PC-3 (cell line): Measurements from ENCODE around the gene HNMT. TPM values are rescaled to one million over a fixed set of nuclear protein-coding genes. Genes with fewer than 3 reads are reported as not detected.

Source experiments
- ATAC-seq: fragments of 200-7000 bp; cut with Tn5 transposase; 2 replicates; pipeline ENCODE4 v1.9.1; 2020; ENCODE audit warnings: mild to moderate bottlenecking, moderate library complexity
- BruUV-seq: library from RNA; stranded (reverse); fragments of 400-500 nt; replicated peaks from 2 replicates; lab custom pipeline; 2021; lab: Mats Ljungman, UMichigan
- CTCF ChIA-PET: fragments of 300-600 bp; sonication (Branson Sonifier 250); formaldehyde crosslinking; loops from one replicate; lab custom pipeline; 2022; ENCODE audit warnings: antibody characterized with exemption; lab: Charles Lee
- POLR2A ChIA-PET: fragments of 300-600 bp; sonication (Branson Sonifier 250); formaldehyde crosslinking; loops from one replicate; lab custom pipeline; 2022; ENCODE audit warnings: antibody characterized with exemption; ENCODE audit not compliant: unreplicated experiment; lab: Charles Lee
- DNase-seq: peaks from one replicate; pipeline ENCODE4 v3.0.0-alpha.2; 2015
- H2AFZ ChIP-seq: fragments of 300-600 bp; sonication (generic); 2 replicates; pipeline ENCODE4 v1.6.0; 2016; ENCODE audit warnings: antibody characterized with exemption, low read length
- H3F3A ChIP-seq: fragments of 300-600 bp; sonication (generic); one replicate; pipeline ENCODE4 v1.6.0; 2017; ENCODE audit warnings: antibody characterized with exemption, low read length, control low read depth, mild to moderate bottlenecking; ENCODE audit not compliant: unreplicated experiment
- H3K27ac ChIP-seq: fragments of 300-600 bp; sonication (generic); 2 replicates; pipeline ENCODE4 v1.5.1; 2016; ENCODE audit warnings: mild to moderate bottlenecking, low read length
- H3K27me3 ChIP-seq: fragments of 300-600 bp; sonication (generic); 2 replicates; pipeline ENCODE4 v1.6.1; 2016; ENCODE audit warnings: low read length, mixed read lengths
- H3K36me3 ChIP-seq: fragments of 300-600 bp; sonication (generic); 2 replicates; pipeline ENCODE4 v1.6.1; 2016; ENCODE audit warnings: low read depth, mixed run types, low read length, mixed read lengths
- H3K4me1 ChIP-seq: fragments of 300-600 bp; sonication (generic); 2 replicates; pipeline ENCODE4 v1.5.1; 2016; ENCODE audit warnings: low read length; ENCODE audit not compliant: insufficient read depth
- H3K4me2 ChIP-seq: fragments of 300-600 bp; sonication (generic); 2 replicates; pipeline ENCODE4 v1.6.0; 2016; ENCODE audit warnings: low read length
- H3K4me3 ChIP-seq: fragments of 300-600 bp; sonication (generic); 2 replicates; pipeline ENCODE4 v1.5.1; 2016; ENCODE audit warnings: mild to moderate bottlenecking, low read length, mixed read lengths
- H3K79me2 ChIP-seq: fragments of 300-600 bp; sonication (generic); 2 replicates; pipeline ENCODE4 v1.6.1; 2017; ENCODE audit warnings: low read length, mixed read lengths
- H3K9ac ChIP-seq: fragments of 300-600 bp; sonication (generic); 2 replicates; pipeline ENCODE4 v1.6.0; 2016; ENCODE audit warnings: mild to moderate bottlenecking, low read length
- H3K9me2 ChIP-seq: fragments of 300-600 bp; sonication (generic); replicated peaks from 2 replicates; pipeline ENCODE4 v1.6.1; 2016; ENCODE audit warnings: mixed run types, low read length, mixed read lengths
- H3K9me3 ChIP-seq: fragments of 300-600 bp; sonication (generic); 2 replicates; pipeline ENCODE4 v1.6.1; 2016; ENCODE audit warnings: low read length, mixed read lengths
- H4K20me1 ChIP-seq: fragments of 300-600 bp; sonication (generic); 2 replicates; pipeline ENCODE4 v1.6.1; 2016; ENCODE audit warnings: low read length, mixed read lengths
- EZH2 ChIP-seq: fragments of 300-600 bp; sonication (generic); IDR thresholded peaks from one replicate; pipeline ENCODE4 v1.6.1; 2017; ENCODE audit warnings: antibody characterized with exemption, mild to moderate bottlenecking, low read length; ENCODE audit not compliant: unreplicated experiment
- EZH2phosphoT487 ChIP-seq: fragments of 300-600 bp; sonication (generic); IDR thresholded peaks from 2 replicates; pipeline ENCODE4 v1.6.1; 2018; ENCODE audit warnings: mild to moderate bottlenecking, antibody characterized with exemption, low read length, borderline replicate concordance
- intact Hi-C: fragments of 100-400 bp; cut with micrococcal nuclease; formaldehyde crosslinking; loops from 2 replicates; pipeline ENCODE4 v1.9.0; 2023
- total RNA-seq: library from RNA; depleted of rRNA; stranded (reverse); fragments of >200 nt; gene quantifications from 2 replicates; pipeline ENCODE4 v1.2.3, GENCODE V29; 2014
- TF ChIP-seq, protein P1 (sequence below): fragments of 300-600 bp; sonication (generic); conservative IDR thresholded peaks from 2 replicates; pipeline ENCODE4 v1.5.1; 2017; ENCODE audit warnings: antibody characterized with exemption, low read depth, mild to moderate bottlenecking, low read length

Gene HNMT
- total RNA-seq, 1 experiment from 2014 or later = 7.1 TPM

- ATAC-seq = no peak
- CTCF ChIA-PET = no interaction called here
- Histone ChIP-seq H3K4me3 (no peak overlapping the region), H2AFZ (no peak overlapping the region), H3K9ac (no peak overlapping the region), H3K27me3 (no peaks in the 10 kb centered on the region), H3F3A (peaks cover 5% of the 10 kb centered on the region), H3K79me2 (no peaks in the 10 kb centered on the region), H3K9me2 (no peaks in the 10 kb centered on the region), H3K4me2 (no peak overlapping the region), H3K9me3 (no peaks in the 10 kb centered on the region), H4K20me1 (no peaks in the 10 kb centered on the region), H3K27ac (no peak overlapping the region), H3K36me3 (no peaks in the 10 kb centered on the region), H3K4me1 (peaks cover 17% of the 10 kb centered on the region)
- BruUV-seq = no TSS peak
- TF ChIP-seq EZH2phosphoT487 (no peak), EZH2 (no peak)
- TF ChIP-seq, protein P1, sequence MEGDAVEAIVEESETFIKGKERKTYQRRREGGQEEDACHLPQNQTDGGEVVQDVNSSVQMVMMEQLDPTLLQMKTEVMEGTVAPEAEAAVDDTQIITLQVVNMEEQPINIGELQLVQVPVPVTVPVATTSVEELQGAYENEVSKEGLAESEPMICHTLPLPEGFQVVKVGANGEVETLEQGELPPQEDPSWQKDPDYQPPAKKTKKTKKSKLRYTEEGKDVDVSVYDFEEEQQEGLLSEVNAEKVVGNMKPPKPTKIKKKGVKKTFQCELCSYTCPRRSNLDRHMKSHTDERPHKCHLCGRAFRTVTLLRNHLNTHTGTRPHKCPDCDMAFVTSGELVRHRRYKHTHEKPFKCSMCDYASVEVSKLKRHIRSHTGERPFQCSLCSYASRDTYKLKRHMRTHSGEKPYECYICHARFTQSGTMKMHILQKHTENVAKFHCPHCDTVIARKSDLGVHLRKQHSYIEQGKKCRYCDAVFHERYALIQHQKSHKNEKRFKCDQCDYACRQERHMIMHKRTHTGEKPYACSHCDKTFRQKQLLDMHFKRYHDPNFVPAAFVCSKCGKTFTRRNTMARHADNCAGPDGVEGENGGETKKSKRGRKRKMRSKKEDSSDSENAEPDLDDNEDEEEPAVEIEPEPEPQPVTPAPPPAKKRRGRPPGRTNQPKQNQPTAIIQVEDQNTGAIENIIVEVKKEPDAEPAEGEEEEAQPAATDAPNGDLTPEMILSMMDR = no peak
- intact Hi-C loops = no loop called here
- POLR2A ChIA-PET = no interaction called here
- no peak for DNase-seq
Observed at GRCh38 chr2:138061961-138062360, 97.7 kb downstream of the HNMT start.

- H3K4me2 ChIP-seq = no peak overlapping the region
- H2AFZ ChIP-seq = no peak overlapping the region
- H3K27ac ChIP-seq = no peak overlapping the region
- no peaks in the 10 kb centered on the region for H4K20me1 ChIP-seq
- peaks cover 5% of the 10 kb centered on the region for H3F3A ChIP-seq
- ChIA-PET POLR2A (no interaction called here), CTCF (no interaction called here)
- ATAC-seq = no peak
- TF ChIP-seq EZH2phosphoT487 (no peak), EZH2 (no peak)
- TF ChIP-seq, protein P1 = no peak
- H3K9me2 ChIP-seq = no peaks in the 10 kb centered on the region
- peaks cover 17% of the 10 kb centered on the region for H3K4me1 ChIP-seq
- BruUV-seq = no TSS peak
- H3K36me3 ChIP-seq = no peaks in the 10 kb centered on the region
- no peak overlapping the region for H3K9ac ChIP-seq
- no peaks in the 10 kb centered on the region for H3K79me2 ChIP-seq
- no peaks in the 10 kb centered on the region for H3K9me3 ChIP-seq
- DNase-seq = no peak
- no peaks in the 10 kb centered on the region for H3K27me3 ChIP-seq
- intact Hi-C loops = no loop called here
- H3K4me3 ChIP-seq = no peak overlapping the region
Observed at GRCh38 chr2:138063181-138063580, 98.9 kb downstream of the HNMT start.
